ENCODE results near the gene EMCN. TPM values are rescaled to one million over a fixed set of nuclear protein-coding genes. Genes with fewer than 3 reads are reported as not detected.

Gene EMCN
- total RNA-seq (2021): not detected in 2 replicates
- Bru-seq, nascent RNA: not detected
- percentile 1 among the genes with signal in this experiment for BruChase-seq, experiment 1, labeled RNA remaining after a 2-hour chase
- BruChase-seq, experiment 2, labeled RNA remaining after a 6-hour chase: not detected
- long read RNA-seq: 0 reads

GRCh38 chr4:100517864-100518341, at the start of gene EMCN:
Gene EMCN (minus strand): TSS chr4:100518022. CDS start chr4:100517914, 108 bp downstream.
- Histone ChIP-seq H3K4me3 (no peak within 1 kb of the TSS), H3F3A (ENCODE audit: insufficient read depth, low read depth) (no peaks in the 10 kb centered on the region), H3K9me2 (ENCODE audit: insufficient read depth) (no peaks in the 10 kb centered on the region), H3K4me1 (replicated peaks; ENCODE audit: insufficient read depth) (no peaks in the 10 kb centered on the region), H3K9me3 (ENCODE audit: insufficient read depth, low read depth) (no peaks in the 10 kb centered on the region), H2AFZ (no peak within 1 kb of the TSS), H3K79me2 (ENCODE audit: low read depth) (no peaks in the 10 kb centered on the region), H3K4me2 (no peak within 1 kb of the TSS), H3K27me3 (ENCODE audit: insufficient read depth, low read depth) (no peaks in the 10 kb centered on the region), H4K20me1 (ENCODE audit: insufficient read depth) (no peaks in the 10 kb centered on the region), H3K36me3 (ENCODE audit: low read depth) (no peaks in the 10 kb centered on the region), H3K27ac (no peak within 1 kb of the TSS)
- TF ChIP-seq EZH2 (IDR thresholded peaks at IDR 0.05; ENCODE audit: low read depth) (no peak), CTCF (conservative IDR thresholded peaks at IDR 0.05) (no peak)
- no TSS peak for BruUV-seq (replicated peaks)
- no peak for DNase-seq
- intact Hi-C loops (cut with micrococcal nuclease; ENCODE audit: unreplicated experiment): no loop called here
- CTCF ChIA-PET: no interaction called here
- POLR2A ChIA-PET (ENCODE audit: unreplicated experiment): no interaction called here

- intact Hi-C loops (cut with micrococcal nuclease; ENCODE audit: unreplicated experiment): no loop called here
Observed at GRCh38 chr4:100566396-100566795, 48.6 kb upstream of the EMCN start.

GRCh38 chr4:100557306-100557705, 39.5 kb upstream of the EMCN start:
- H3K4me2 ChIP-seq: no peak overlapping the region
- no peaks in the 10 kb centered on the region for H3K4me1 ChIP-seq (replicated peaks; ENCODE audit: insufficient read depth)
- no peak overlapping the region for H3K4me3 ChIP-seq
- H3K27me3 ChIP-seq (ENCODE audit: insufficient read depth, low read depth): no peaks in the 10 kb centered on the region
- H3K79me2 ChIP-seq (ENCODE audit: low read depth): no peaks in the 10 kb centered on the region
- ChIA-PET POLR2A (ENCODE audit: unreplicated experiment) (no interaction called here), CTCF (no interaction called here)
- peaks cover 7% of the 10 kb centered on the region; the same call in 1 of the 2 replicates for H3K9me3 ChIP-seq (ENCODE audit: insufficient read depth, low read depth)
- BruUV-seq (replicated peaks): no TSS peak
- H4K20me1 ChIP-seq (ENCODE audit: insufficient read depth): no peaks in the 10 kb centered on the region
- no peak overlapping the region for H2AFZ ChIP-seq
- H3K36me3 ChIP-seq (ENCODE audit: low read depth): no peaks in the 10 kb centered on the region
- intact Hi-C loops (cut with micrococcal nuclease; ENCODE audit: unreplicated experiment): no loop called here
- DNase-seq: no peak
- no peak overlapping the region for H3K27ac ChIP-seq
- H3K9me2 ChIP-seq (ENCODE audit: insufficient read depth): no peaks in the 10 kb centered on the region; the same call in 1 of the 2 replicates
- no peaks in the 10 kb centered on the region for H3F3A ChIP-seq (ENCODE audit: insufficient read depth, low read depth)
- TF ChIP-seq EZH2 (IDR thresholded peaks at IDR 0.05; ENCODE audit: low read depth): no peak
- TF ChIP-seq CTCF (conservative IDR thresholded peaks at IDR 0.05): no peak

More at GRCh38 chr4:100566396-100566795, 48.6 kb upstream of the EMCN start:
- TF ChIP-seq EZH2 (IDR thresholded peaks at IDR 0.05; ENCODE audit: low read depth) (no peak), CTCF (conservative IDR thresholded peaks at IDR 0.05) (no peak)
- no peaks in the 10 kb centered on the region for H3K27me3 ChIP-seq (ENCODE audit: insufficient read depth, low read depth)
- no peak overlapping the region for H3K27ac ChIP-seq
- ChIA-PET CTCF (no interaction called here), POLR2A (ENCODE audit: unreplicated experiment) (no interaction called here)
- H3K9me2 ChIP-seq (ENCODE audit: insufficient read depth): no peaks in the 10 kb centered on the region; the same call in 1 of the 2 replicates
- H3K79me2 ChIP-seq (ENCODE audit: low read depth): no peaks in the 10 kb centered on the region
- H3K4me3 ChIP-seq: no peak overlapping the region
- no peak overlapping the region for H3K4me2 ChIP-seq
- H3K9me3 ChIP-seq (ENCODE audit: insufficient read depth, low read depth): peaks cover 6% of the 10 kb centered on the region; the same call in 1 of the 2 replicates
- H2AFZ ChIP-seq: no peak overlapping the region
- H4K20me1 ChIP-seq (ENCODE audit: insufficient read depth): no peaks in the 10 kb centered on the region
- no peaks in the 10 kb centered on the region for H3F3A ChIP-seq (ENCODE audit: insufficient read depth, low read depth)
- no peak for DNase-seq
- no TSS peak for BruUV-seq (replicated peaks)
- H3K36me3 ChIP-seq (ENCODE audit: low read depth): no peaks in the 10 kb centered on the region
- H3K4me1 ChIP-seq (replicated peaks; ENCODE audit: insufficient read depth): no peaks in the 10 kb centered on the region

Data from PC-9 (cell line).